SU-DHL-6 (cell line): Measurements from ENCODE around the gene SEPHS1.

Experiments used
- EZH2phosphoT487 ChIP-seq: fragments of 200-600 bp; sonication (generic), shearing (Covaris generic); conservative IDR thresholded peaks from 2 replicates; pipeline ENCODE4 v1.6.1; 2018; ENCODE audit warnings: mild to moderate bottlenecking, antibody characterized with exemption, low read length, moderate library complexity, mixed read lengths
- TF ChIP-seq, protein P1 (sequence below): fragments of 200-600 bp; sonication (generic); IDR thresholded peaks from one replicate; pipeline ENCODE4 v1.5.1; 2017; ENCODE audit warnings: antibody characterized with exemption, mild to moderate bottlenecking, low read length, moderate library complexity; ENCODE audit not compliant: insufficient read depth, poor library complexity, severe bottlenecking

DNA sequence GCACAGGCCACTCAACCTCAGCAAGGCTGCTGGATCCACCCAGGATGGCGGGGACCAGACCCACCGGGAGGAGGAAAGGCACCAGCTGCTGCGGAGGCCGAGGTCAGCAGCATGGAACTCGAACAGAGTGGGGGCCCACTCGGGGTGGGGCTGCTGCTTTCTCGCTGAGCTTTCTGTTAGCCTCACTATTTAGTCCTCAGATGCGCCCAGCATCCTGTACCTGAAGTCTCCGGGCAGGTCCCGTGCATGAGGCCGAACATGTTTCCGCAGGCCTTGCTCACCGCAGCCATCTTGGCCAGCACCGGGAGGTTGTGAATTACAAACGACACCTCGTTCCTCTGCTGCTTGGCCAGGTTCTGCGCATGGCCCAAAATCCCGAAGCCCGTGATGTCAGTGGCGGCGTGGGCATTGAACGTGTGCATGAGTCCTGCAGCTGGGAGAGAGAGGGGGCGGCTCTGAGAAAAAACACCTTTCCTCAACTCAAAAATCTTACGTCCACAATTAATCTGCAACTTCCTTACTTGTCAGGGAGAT is 25.4 kb downstream of the SEPHS1 start:
- TF ChIP-seq, protein P1, sequence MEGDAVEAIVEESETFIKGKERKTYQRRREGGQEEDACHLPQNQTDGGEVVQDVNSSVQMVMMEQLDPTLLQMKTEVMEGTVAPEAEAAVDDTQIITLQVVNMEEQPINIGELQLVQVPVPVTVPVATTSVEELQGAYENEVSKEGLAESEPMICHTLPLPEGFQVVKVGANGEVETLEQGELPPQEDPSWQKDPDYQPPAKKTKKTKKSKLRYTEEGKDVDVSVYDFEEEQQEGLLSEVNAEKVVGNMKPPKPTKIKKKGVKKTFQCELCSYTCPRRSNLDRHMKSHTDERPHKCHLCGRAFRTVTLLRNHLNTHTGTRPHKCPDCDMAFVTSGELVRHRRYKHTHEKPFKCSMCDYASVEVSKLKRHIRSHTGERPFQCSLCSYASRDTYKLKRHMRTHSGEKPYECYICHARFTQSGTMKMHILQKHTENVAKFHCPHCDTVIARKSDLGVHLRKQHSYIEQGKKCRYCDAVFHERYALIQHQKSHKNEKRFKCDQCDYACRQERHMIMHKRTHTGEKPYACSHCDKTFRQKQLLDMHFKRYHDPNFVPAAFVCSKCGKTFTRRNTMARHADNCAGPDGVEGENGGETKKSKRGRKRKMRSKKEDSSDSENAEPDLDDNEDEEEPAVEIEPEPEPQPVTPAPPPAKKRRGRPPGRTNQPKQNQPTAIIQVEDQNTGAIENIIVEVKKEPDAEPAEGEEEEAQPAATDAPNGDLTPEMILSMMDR = no peak
- no peak for TF ChIP-seq EZH2phosphoT487
